ENCODE results near the gene CD302.
A peak's percentile ranks its signal among the peaks of the same experiment; 100 is the strongest.
"Not testable (repeated sequence)": the region's sequence is repeated elsewhere in the genome, so short reads cannot be mapped to it uniquely, and the experiment has no call there.

Gene CD302

DNA sequence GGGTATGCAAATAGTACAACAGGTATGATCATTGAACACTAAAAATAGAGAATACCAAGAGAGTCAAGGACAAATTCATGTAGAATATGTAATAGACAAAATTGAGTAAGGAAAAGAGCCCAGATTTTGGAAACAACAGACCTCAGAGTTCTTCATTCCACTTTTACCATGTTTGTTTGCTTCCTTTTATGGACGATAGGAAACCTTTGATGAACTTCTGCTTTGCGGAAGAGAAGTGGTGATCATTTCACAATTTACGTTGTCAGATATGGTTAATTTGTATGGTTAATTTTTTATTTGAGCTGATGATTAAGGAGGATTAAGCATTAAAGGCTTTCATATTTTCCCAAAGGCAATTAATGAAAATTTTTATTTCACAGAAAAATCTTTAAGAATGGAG, 69.4 kb downstream of the CD302 start:
- no peaks in the 10 kb centered on the region for H3K9me3 ChIP-seq
- peak overlapping the region; percentile 72 for H3K27ac ChIP-seq
- peaks cover 36% of the 10 kb centered on the region for H3K36me3 ChIP-seq
- no peak overlapping the region for H3K4me3 ChIP-seq (ENCODE audit: low read depth in 1 of 2, low read length in 1 of 2)
- TF ChIP-seq, protein P1, sequence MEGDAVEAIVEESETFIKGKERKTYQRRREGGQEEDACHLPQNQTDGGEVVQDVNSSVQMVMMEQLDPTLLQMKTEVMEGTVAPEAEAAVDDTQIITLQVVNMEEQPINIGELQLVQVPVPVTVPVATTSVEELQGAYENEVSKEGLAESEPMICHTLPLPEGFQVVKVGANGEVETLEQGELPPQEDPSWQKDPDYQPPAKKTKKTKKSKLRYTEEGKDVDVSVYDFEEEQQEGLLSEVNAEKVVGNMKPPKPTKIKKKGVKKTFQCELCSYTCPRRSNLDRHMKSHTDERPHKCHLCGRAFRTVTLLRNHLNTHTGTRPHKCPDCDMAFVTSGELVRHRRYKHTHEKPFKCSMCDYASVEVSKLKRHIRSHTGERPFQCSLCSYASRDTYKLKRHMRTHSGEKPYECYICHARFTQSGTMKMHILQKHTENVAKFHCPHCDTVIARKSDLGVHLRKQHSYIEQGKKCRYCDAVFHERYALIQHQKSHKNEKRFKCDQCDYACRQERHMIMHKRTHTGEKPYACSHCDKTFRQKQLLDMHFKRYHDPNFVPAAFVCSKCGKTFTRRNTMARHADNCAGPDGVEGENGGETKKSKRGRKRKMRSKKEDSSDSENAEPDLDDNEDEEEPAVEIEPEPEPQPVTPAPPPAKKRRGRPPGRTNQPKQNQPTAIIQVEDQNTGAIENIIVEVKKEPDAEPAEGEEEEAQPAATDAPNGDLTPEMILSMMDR (IDR thresholded peaks at IDR 0.05), result no peak
- no peaks in the 10 kb centered on the region for H3K27me3 ChIP-seq
- peaks cover 24 to 28% of the 10 kb centered on the region in 2 experiments for H3K4me1 ChIP-seq (ENCODE audit: control insufficient read depth in 1 of 2, insufficient read depth in 1 of 2, low read depth in 1 of 2, low read length in 1 of 2)

DNA sequence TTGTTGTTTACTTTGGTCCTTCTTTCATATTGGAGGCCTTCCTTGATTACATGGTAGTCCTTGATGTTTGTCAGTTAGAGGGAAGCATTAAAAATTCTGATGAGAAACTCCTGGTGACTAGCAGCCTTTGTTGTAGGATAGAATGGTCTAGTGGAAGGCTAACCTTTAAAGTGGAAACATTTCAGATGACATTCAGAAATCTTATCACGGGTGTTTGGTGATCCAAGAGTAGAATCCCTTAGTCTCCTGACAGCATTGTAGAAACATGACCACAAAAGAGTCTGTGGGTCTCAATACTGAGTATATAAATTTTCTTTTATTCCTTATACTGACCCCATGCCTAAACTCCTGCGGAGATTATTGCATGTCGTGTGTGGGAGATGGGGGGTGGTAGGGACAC, 72.3 kb downstream of the CD302 start:
- peaks cover 17% of the 10 kb centered on the region for H3K36me3 ChIP-seq
- peaks cover 45 to 55% of the 10 kb centered on the region in 2 experiments for H3K4me1 ChIP-seq (ENCODE audit: control insufficient read depth in 1 of 2, insufficient read depth in 1 of 2, low read depth in 1 of 2, low read length in 1 of 2)

DNA sequence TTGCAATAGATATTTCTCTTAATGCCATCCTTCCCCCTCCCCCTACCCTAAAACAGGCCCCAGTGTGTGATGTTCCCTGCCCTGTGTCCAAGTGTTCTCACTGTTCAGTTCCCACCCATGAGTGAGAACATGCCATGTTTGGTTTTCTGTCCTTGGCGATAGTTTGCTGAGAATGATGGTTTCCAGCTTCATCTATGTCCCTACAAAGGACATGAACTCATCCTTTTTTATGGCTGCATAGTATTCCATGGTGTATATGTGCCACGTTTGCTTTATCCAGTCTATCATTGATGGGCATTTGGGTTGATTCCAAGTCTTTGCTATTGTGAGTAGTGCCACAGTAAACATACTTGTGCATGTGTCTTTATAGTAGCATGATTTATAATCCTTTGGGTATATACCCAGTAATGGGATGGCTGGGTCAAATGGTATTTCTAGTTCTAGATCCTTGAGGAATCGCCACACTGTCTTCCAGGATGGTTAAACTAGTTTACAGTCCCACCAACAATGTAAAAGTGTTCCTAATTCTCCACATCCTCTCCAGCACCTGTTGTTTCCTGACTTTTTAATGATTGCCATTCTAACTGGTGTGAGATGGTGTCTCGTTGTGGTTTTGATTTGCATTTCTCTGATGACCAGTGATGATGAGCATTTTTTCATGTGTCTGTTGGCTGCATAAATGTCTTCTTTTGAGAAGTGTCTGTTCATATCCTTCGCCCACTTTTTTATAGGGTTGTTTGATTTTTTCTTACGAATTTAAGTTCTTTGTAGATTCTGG, 73.0 kb downstream of the CD302 start:
- peaks cover 45 to 55% of the 10 kb centered on the region in 2 experiments for H3K4me1 ChIP-seq (ENCODE audit: control insufficient read depth in 1 of 2, insufficient read depth in 1 of 2, low read depth in 1 of 2, low read length in 1 of 2)

More for the DNA sequence above, 72.3 kb downstream of the CD302 start:
- Histone ChIP-seq H3K4me3 (ENCODE audit: low read depth in 1 of 2, low read length in 1 of 2) (no peak overlapping the region), H3K27ac (peak overlapping the region; percentile 37), H3K9me3 (no peaks in the 10 kb centered on the region), H3K27me3 (no peaks in the 10 kb centered on the region)
- TF ChIP-seq, protein P1 (IDR thresholded peaks at IDR 0.05), result no peak

DNA sequence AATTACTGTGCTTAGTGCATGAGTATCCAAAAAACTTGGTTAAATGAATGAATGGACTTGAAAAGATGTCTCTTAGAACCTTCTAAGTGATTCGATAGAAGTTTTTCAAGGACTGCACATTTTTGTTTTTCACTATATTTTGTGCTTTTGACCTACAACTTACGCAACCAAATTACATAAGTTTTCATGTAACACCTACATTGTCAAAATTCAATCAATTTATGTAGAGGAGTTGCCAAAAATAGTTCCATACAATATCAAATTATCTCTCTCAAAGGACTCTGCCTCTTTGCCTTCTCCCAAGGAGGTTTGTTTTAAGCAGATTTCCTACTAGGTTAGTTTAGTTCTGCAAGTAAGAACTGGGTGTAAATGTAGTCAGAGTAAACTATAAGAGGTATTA, 75.4 kb downstream of the CD302 start:
- Histone ChIP-seq H3K27me3 (no peaks in the 10 kb centered on the region), H3K27ac (peak overlapping the region; percentile 63), H3K36me3 (peaks cover 24% of the 10 kb centered on the region), H3K4me3 (ENCODE audit: low read depth in 1 of 2, low read length in 1 of 2) (no peak overlapping the region), H3K4me1 (ENCODE audit: control insufficient read depth in 1 of 2, insufficient read depth in 1 of 2, low read depth in 1 of 2, low read length in 1 of 2) (peaks cover 29 to 39% of the 10 kb centered on the region in 2 experiments), H3K9me3 (no peaks in the 10 kb centered on the region)
- TF ChIP-seq, protein P1 (IDR thresholded peaks at IDR 0.05), result no peak

More for the DNA sequence above, 73.0 kb downstream of the CD302 start:
- H3K27me3 ChIP-seq; H3K9me3 ChIP-seq; H3K4me3 ChIP-seq (ENCODE audit: low read depth in 1 of 2, low read length in 1 of 2): not testable (repeated sequence)
- Histone ChIP-seq H3K27ac (peak overlapping the region; percentile 63), H3K36me3 (peaks cover 12% of the 10 kb centered on the region)

DNA sequence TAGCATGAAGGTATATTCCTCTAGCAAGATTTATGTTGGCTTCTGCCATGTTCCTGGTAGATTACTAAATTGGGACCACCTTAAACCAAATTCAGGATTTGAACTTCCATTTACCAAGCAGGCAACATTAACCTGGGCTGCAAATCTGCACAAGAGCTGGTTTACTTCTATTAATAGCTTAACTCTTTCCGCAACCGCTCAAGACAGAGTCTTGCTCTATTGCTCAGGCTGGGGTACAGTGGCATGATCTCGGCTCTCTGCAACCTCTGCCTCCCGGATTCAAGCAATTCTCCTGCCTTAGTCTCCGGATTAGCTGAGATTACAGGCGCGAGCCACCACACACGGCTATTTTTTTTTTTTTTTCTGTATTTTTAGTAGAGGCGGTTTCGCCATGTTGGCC, 77.3 kb downstream of the CD302 start:
- H3K4me3 ChIP-seq (ENCODE audit: low read depth in 1 of 2, low read length in 1 of 2), result no peak overlapping the region
- H3K9me3 ChIP-seq, result no peaks in the 10 kb centered on the region
- H3K27me3 ChIP-seq, result no peaks in the 10 kb centered on the region
- TF ChIP-seq, protein P1 (IDR thresholded peaks at IDR 0.05), result no peak
- peak overlapping the region; percentile 23 for H3K27ac ChIP-seq
- H3K4me1 ChIP-seq (ENCODE audit: control insufficient read depth in 1 of 2, insufficient read depth in 1 of 2, low read depth in 1 of 2, low read length in 1 of 2), result peaks cover 33 to 57% of the 10 kb centered on the region in 2 experiments
- peaks cover 42% of the 10 kb centered on the region for H3K36me3 ChIP-seq
